Measurements from ENCODE around the gene TP53INP2. TPM values are rescaled to one million over a fixed set of nuclear protein-coding genes. Genes with fewer than 3 reads are reported as not detected.

TP53INP2 gene
- total and polyA plus RNA-seq, 2 experiments from 2014 or later: 8.4 to 18.9 TPM

DNA sequence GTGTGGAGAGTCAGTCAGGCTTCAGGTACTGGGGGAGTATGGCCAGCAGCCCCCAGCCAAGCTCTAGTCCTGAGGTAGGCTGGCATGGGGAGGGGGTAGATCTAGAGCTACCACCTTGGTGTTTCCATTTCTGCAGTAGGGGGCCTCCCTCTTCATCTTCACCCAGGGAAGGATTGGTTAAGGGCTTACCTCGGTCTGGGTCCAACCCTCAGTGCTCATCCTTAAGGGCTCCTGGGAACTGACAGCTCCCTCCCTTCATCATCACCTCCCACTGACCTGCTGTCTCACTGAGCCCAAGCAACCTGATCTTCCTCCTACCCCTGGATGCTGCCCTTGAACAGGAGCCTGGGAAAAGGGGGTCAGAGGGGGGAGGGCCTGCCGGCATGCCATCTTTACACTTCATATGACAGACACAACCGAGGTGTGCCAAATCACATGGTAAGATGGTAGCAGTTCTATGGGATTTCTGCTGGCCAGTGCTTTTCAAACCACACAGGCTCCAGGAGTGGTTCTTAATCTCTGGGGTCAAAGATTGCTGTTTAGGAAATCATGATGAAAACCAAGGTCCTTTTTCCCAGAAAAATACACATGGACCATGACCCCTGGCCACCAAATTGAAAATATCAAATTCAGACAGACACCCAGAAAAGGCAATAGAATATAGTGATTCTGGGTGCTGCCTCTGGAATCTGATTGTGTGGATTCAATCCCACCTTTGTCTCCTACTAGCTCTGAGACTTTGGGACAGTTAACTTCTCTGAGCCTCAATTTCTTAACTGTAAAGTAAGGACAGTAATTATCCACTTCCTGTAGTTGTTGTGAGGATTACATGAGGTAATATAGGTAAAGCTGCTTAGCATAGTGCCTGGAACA, 3.0 kb downstream of the TP53INP2 start:
- peaks cover 14% of the 10 kb centered on the region for H3K4me1 ChIP-seq (ENCODE audit: low read depth)
- H3K27me3 ChIP-seq: peaks cover 12% of the 10 kb centered on the region
- TF ChIP-seq CTCF (IDR thresholded peaks at IDR 0.05; ENCODE audit: low read depth, low read length): no peak
- no peaks in the 10 kb centered on the region for H3K9me3 ChIP-seq (ENCODE audit: low read depth)
- H3K4me3 ChIP-seq: no peak overlapping the region
- DNase-seq (ENCODE audit: low read depth in 1 of 2, low spot score in 1 of 2): no peak
- no peaks in the 10 kb centered on the region for H3K36me3 ChIP-seq
- no peak overlapping the region for H3K27ac ChIP-seq

GRCh38 chr20:34708621-34709043, 4.5 kb downstream of the TP53INP2 start:
- Histone ChIP-seq H3K27me3 (peaks cover 12% of the 10 kb centered on the region), H3K27ac (no peak overlapping the region), H3K4me3 (peak overlapping the region; percentile 74), H3K4me1 (ENCODE audit: low read depth) (peaks cover 21% of the 10 kb centered on the region), H3K36me3 (no peaks in the 10 kb centered on the region), H3K9me3 (ENCODE audit: low read depth) (no peaks in the 10 kb centered on the region)
- TF ChIP-seq CTCF (IDR thresholded peaks at IDR 0.05; ENCODE audit: low read depth, low read length): peak; percentile 52
- DNase-seq (ENCODE audit: low read depth in 1 of 2, low spot score in 1 of 2): peak; percentile 47 to 48

DNA sequence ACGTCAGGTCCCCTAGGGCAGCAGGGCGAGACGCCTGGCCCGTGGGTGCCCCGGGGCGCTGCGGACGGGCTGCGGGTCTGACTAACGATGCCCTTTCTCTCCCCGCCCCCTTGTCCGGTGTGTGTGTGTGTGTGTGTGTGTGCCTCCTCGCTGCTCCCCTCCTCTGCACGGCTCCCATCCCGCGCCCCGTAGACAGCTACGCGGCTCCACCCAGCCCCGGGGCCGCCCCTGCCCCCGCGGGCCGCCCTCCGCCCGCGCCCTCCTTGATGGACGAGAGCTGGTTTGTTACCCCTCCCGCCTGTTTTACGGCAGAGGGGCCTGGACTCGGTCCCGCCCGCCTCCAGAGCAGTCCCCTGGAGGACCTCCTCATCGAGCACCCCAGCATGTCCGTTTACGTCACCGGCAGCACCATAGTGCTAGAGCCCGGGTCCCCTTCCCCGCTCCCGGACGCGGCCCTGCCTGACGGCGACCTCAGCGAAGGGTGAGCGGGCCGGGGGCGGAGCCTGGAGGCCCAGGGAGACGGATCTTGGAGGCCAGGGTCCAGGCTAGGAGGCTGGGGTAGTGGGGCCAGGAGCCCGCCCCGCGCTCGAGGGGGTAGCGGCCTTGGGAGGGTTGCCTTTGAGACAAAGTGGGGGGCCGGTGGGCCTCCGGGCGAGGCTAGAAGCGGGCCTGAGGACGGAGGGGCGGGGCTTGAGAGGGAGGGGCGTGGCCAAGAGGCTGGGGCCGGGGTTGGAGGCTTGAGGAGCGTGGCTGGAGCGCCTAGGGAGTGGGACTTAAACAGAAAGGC, 5.1 kb downstream of the TP53INP2 start:
- Histone ChIP-seq H3K4me3 (peak overlapping the region; percentile 74), H3K36me3 (no peaks in the 10 kb centered on the region), H3K27me3 (peaks cover 12% of the 10 kb centered on the region), H3K27ac (no peak overlapping the region), H3K4me1 (ENCODE audit: low read depth) (peaks cover 27% of the 10 kb centered on the region), H3K9me3 (ENCODE audit: low read depth) (no peaks in the 10 kb centered on the region)
- DNase-seq (ENCODE audit: low read depth in 1 of 2, low spot score in 1 of 2): peak; percentile 83 to 86
- no peak for TF ChIP-seq CTCF (IDR thresholded peaks at IDR 0.05; ENCODE audit: low read depth, low read length)

- DNase-seq (ENCODE audit: low read depth in 1 of 2, low spot score in 1 of 2): peak; percentile 28 to 86
- peak overlapping the region; percentile 74 for H3K4me3 ChIP-seq
- H3K36me3 ChIP-seq: peaks cover 1% of the 10 kb centered on the region
- H3K9me3 ChIP-seq (ENCODE audit: low read depth): no peaks in the 10 kb centered on the region
- peaks cover 24% of the 10 kb centered on the region for H3K4me1 ChIP-seq (ENCODE audit: low read depth)
- peaks cover 12% of the 10 kb centered on the region for H3K27me3 ChIP-seq
- no peak overlapping the region for H3K27ac ChIP-seq
- no peak for TF ChIP-seq CTCF (IDR thresholded peaks at IDR 0.05; ENCODE audit: low read depth, low read length)
Observed at GRCh38 chr20:34709831-34710567, 5.9 kb downstream of the TP53INP2 start.

- Histone ChIP-seq H3K4me1 (ENCODE audit: low read depth) (peaks cover 19% of the 10 kb centered on the region), H3K36me3 (peaks cover 6% of the 10 kb centered on the region), H3K4me3 (no peak overlapping the region), H3K27ac (no peak overlapping the region), H3K27me3 (peaks cover 12% of the 10 kb centered on the region), H3K9me3 (ENCODE audit: low read depth) (no peaks in the 10 kb centered on the region)
- no peak for DNase-seq (ENCODE audit: low read depth in 1 of 2, low spot score in 1 of 2)
- TF ChIP-seq CTCF (IDR thresholded peaks at IDR 0.05; ENCODE audit: low read depth, low read length): no peak
Observed at GRCh38 chr20:34710568-34710839, 6.4 kb downstream of the TP53INP2 start.

Data from cardiac muscle cell (in vitro differentiated cells and primary cell).